Keratinocyte (primary cell): Measurements from ENCODE around the gene HLTF. TPM values are rescaled to one million over a fixed set of nuclear protein-coding genes. Genes with fewer than 3 reads are reported as not detected.

ENCODE experiments used
- DNase-seq: peaks from one replicate; pipeline ENCODE4 v3.0.0-alpha.2; 2011; ENCODE audit warnings: low read depth, missing footprints, low spot score
- FAIRE-seq: peaks from 2 replicates; lab custom pipeline; 2011; peaks lifted over from hg19 to GRCh38; lab: Jason Lieb, UNC
- H2AFZ ChIP-seq: 2 replicates; pipeline ENCODE4 v1.6.0; 2012; ENCODE audit warnings: low read length, control low read depth, inconsistent platforms; ENCODE audit not compliant: control insufficient read depth
- H3K27ac ChIP-seq: 2 replicates; pipeline ENCODE4 v1.5.1; 2011; ENCODE audit warnings: low read length; ENCODE audit not compliant: control insufficient read depth, insufficient read depth
- H3K27me3 ChIP-seq: 3 replicates; pipeline ENCODE4 v1.6.0; 2011; ENCODE audit warnings: low read length; ENCODE audit not compliant: control insufficient read depth, insufficient read depth; ENCODE audit errors: extremely low read depth
- H3K36me3 ChIP-seq, 2 experiments: 2 replicates in 1 of 2; 3 replicates in 1 of 2; pipeline ENCODE4 v1.5.1; 2011; ENCODE audit warnings: low read length in 2 of 2, mild to moderate bottlenecking in 1 of 2; ENCODE audit not compliant: control insufficient read depth in 2 of 2, insufficient read depth in 2 of 2; ENCODE audit errors: extremely low read depth in 1 of 2
- H3K4me1 ChIP-seq: 3 replicates; pipeline ENCODE4 v1.5.1; 2011; ENCODE audit warnings: low read length; ENCODE audit not compliant: control insufficient read depth, insufficient read depth; ENCODE audit errors: extremely low read depth
- H3K4me2 ChIP-seq: 3 replicates; pipeline ENCODE4 v1.6.0; 2011; ENCODE audit warnings: low read depth, low read length; ENCODE audit not compliant: control insufficient read depth, insufficient read depth; ENCODE audit errors: extremely low read depth
- H3K4me3 ChIP-seq, 3 experiments: fragments of 200-600 bp in 1 of 3; sonication (generic) in 1 of 3; 2 replicates in 2 of 3; 3 replicates in 1 of 3; pipeline ENCODE4 v1.5.1; 2011 to 2016; ENCODE audit warnings: low read length in 3 of 3, mild to moderate bottlenecking in 3 of 3, control low read depth in 2 of 3, inconsistent platforms in 1 of 3, low read depth in 1 of 3, mixed read lengths in 1 of 3, mixed run types in 1 of 3, moderate library complexity in 1 of 3; ENCODE audit not compliant: control insufficient read depth in 2 of 3, insufficient read depth in 2 of 3; ENCODE audit errors: extremely low read depth in 1 of 3
- H3K79me2 ChIP-seq: 2 replicates; pipeline ENCODE4 v1.6.0; 2012; ENCODE audit warnings: low read length; ENCODE audit not compliant: control insufficient read depth, insufficient read depth
- H3K9ac ChIP-seq: 3 replicates; pipeline ENCODE4 v1.6.0; 2011; ENCODE audit warnings: low read length; ENCODE audit not compliant: control insufficient read depth, insufficient read depth; ENCODE audit errors: extremely low read depth
- H3K9me1 ChIP-seq: 3 replicates; pipeline ENCODE4 v1.6.0; 2011; ENCODE audit warnings: low read length; ENCODE audit not compliant: control insufficient read depth, insufficient read depth; ENCODE audit errors: extremely low read depth
- H3K9me3 ChIP-seq: 2 replicates; pipeline ENCODE4 v1.5.1; 2012; ENCODE audit warnings: low read depth, low read length; ENCODE audit not compliant: control insufficient read depth
- H4K20me1 ChIP-seq: 3 replicates; pipeline ENCODE4 v1.6.0; 2011; ENCODE audit warnings: low read length; ENCODE audit not compliant: control insufficient read depth, insufficient read depth; ENCODE audit errors: extremely low read depth
- CTCF ChIP-seq, 3 experiments: IDR thresholded peaks in 1 of 3; conservative IDR thresholded peaks in 1 of 3; optimal IDR thresholded peaks in 1 of 3; 2 replicates in 2 of 3; 3 replicates in 1 of 3; pipeline versions ENCODE3 to v1.5.1; 2011; ENCODE audit warnings: low read length in 3 of 3, mild to moderate bottlenecking in 3 of 3, moderate library complexity in 2 of 3, control low read depth in 1 of 3, inconsistent platforms in 1 of 3; ENCODE audit not compliant: insufficient read depth in 2 of 3; ENCODE audit errors: extremely low read depth in 1 of 3
- EZH2 ChIP-seq: IDR thresholded peaks from one replicate; pipeline ENCODE4 v1.6.1; 2012; ENCODE audit warnings: inconsistent platforms, mild to moderate bottlenecking, low read length, moderate library complexity
- dilution Hi-C: fragments of 300-500 bp; cut with MboI; formaldehyde crosslinking; loops from one replicate; pipeline ENCODE4 v1.7.0; 2020; ENCODE audit warnings: low sequenced_read_pairs; ENCODE audit not compliant: extremely low pct_ligation_motif_present
- polyA plus RNA-seq, 5 experiments: library from polyadenylated mRNA; depleted of rRNA in 3 of 5; stranded (reverse) in 3 of 5; stranded (forward) in 1 of 5; unstranded in 1 of 5; fragments of >200 nt; gene quantifications; 1 replicate in 1 of 5; 2 replicates in 3 of 5; 3 replicates in 1 of 5; pipeline versions ENCODE4 v1.2.1 to v1.2.3, GENCODE V29; 2011 to 2012; ENCODE audit warnings: missing spikeins in 2 of 5, low read depth in 1 of 5, low replicate concordance in 1 of 5

Gene HLTF
- polyA plus RNA-seq, 1 donor (not counting 4 experiments of a cell fraction or from before 2014, with no cell fraction given) = 9.1 TPM

GRCh38 chr3:149080011-149080698 lies 6.2 kb downstream of the HLTF start:
- no peak overlapping the region for H3K4me2 ChIP-seq
- DNase-seq = no peak
- peaks cover 3% of the 10 kb centered on the region for H3K4me1 ChIP-seq
- no peak overlapping the region for H3K4me3 ChIP-seq
- H3K9me1 ChIP-seq = no peaks in the 10 kb centered on the region
- no peaks in the 10 kb centered on the region for H3K9me3 ChIP-seq
- H3K79me2 ChIP-seq = no peaks in the 10 kb centered on the region
- no peaks in the 10 kb centered on the region for H3K36me3 ChIP-seq
- H3K27ac ChIP-seq = no peak overlapping the region
- no peaks in the 10 kb centered on the region for H4K20me1 ChIP-seq
- no peak overlapping the region for H3K9ac ChIP-seq
- H3K27me3 ChIP-seq = no peaks in the 10 kb centered on the region
- no peak for FAIRE-seq
- dilution Hi-C loops = no loop called here
- no peak overlapping the region for H2AFZ ChIP-seq
- TF ChIP-seq CTCF (optimal IDR thresholded peaks at IDR 0.05 in 1 of 3, IDR thresholded peaks at IDR 0.05 in 1 of 3, conservative IDR thresholded peaks at IDR 0.05 in 1 of 3; ENCODE audit: extremely low read depth in 1 of 3, insufficient read depth in 2 of 3, low read length in 3 of 3) (no peak), EZH2 (no peak)

GRCh38 chr3:149077628-149078027 lies 8.7 kb downstream of the HLTF start:
- Histone ChIP-seq H3K4me3 (no peak overlapping the region), H2AFZ (no peak overlapping the region), H3K9me3 (no peaks in the 10 kb centered on the region), H3K9me1 (no peaks in the 10 kb centered on the region), H3K27ac (no peak overlapping the region), H3K9ac (no peak overlapping the region), H4K20me1 (no peaks in the 10 kb centered on the region), H3K27me3 (no peaks in the 10 kb centered on the region), H3K4me2 (no peak overlapping the region), H3K4me1 (peaks cover 3% of the 10 kb centered on the region), H3K36me3 (no peaks in the 10 kb centered on the region), H3K79me2 (no peaks in the 10 kb centered on the region)
- no peak for FAIRE-seq
- dilution Hi-C loops = no loop called here
- TF ChIP-seq CTCF (optimal IDR thresholded peaks at IDR 0.05 in 1 of 3, IDR thresholded peaks at IDR 0.05 in 1 of 3, conservative IDR thresholded peaks at IDR 0.05 in 1 of 3; ENCODE audit: extremely low read depth in 1 of 3, insufficient read depth in 2 of 3, low read length in 3 of 3) (no peak), EZH2 (no peak)
- no peak for DNase-seq
